SK-N-SH treated with all-trans-retinoic acid at 6 μM for 48 hours (cell line): ENCODE results near the gene ZNF474.

Experiments used
- ATAC-seq: fragments of 200-7000 bp; cut with Tn5 transposase; 3 replicates; pipeline ENCODE4 v1.9.1; 2020; ENCODE audit warnings: mild to moderate bottlenecking, moderate library complexity
- ARNTL ChIP-seq: fragments of 450-650 bp; formaldehyde crosslinking; IDR thresholded peaks from 2 replicates; pipeline ENCODE4 v1.5.0; 2020; ENCODE audit warnings: low read depth, mild to moderate bottlenecking, moderate library complexity, borderline replicate concordance
- BACH2 ChIP-seq: fragments of 250-450 bp; sonication (Bioruptor Pico); IDR thresholded peaks from 2 replicates; pipeline ENCODE4 v1.9.0; 2021; ENCODE audit warnings: mild to moderate bottlenecking, borderline replicate concordance
- ESRRG ChIP-seq: fragments of 250-450 bp; sonication (Bioruptor Pico); IDR thresholded peaks from 2 replicates; pipeline ENCODE4 v1.6.1; 2021; ENCODE audit warnings: mild to moderate bottlenecking
- GLIS3 ChIP-seq: fragments of 250-450 bp; sonication (Bioruptor Pico); IDR thresholded peaks from 2 replicates; pipeline ENCODE4 v1.5.0; 2020; ENCODE audit warnings: mild to moderate bottlenecking, moderate library complexity
- ISL1 ChIP-seq: fragments of 250-450 bp; sonication (Bioruptor Pico); IDR thresholded peaks from 2 replicates; pipeline ENCODE4 v2.1.2; 2022; ENCODE audit warnings: mild to moderate bottlenecking, moderate library complexity
- OSR1 ChIP-seq: fragments of 250-450 bp; sonication (Bioruptor Pico); IDR thresholded peaks from 2 replicates; pipeline ENCODE4 v1.8.0; 2022; ENCODE audit warnings: moderate library complexity, mild to moderate bottlenecking, inconsistent platforms
- PPARA ChIP-seq: fragments of 250-450 bp; sonication (Bioruptor Pico); IDR thresholded peaks from 2 replicates; pipeline ENCODE4 v1.5.0; 2020; ENCODE audit warnings: mild to moderate bottlenecking, borderline replicate concordance
- RARB ChIP-seq: fragments of 250-450 bp; sonication (Bioruptor Pico); IDR thresholded peaks from 2 replicates; pipeline ENCODE4 v1.8.0; 2021; ENCODE audit warnings: mild to moderate bottlenecking, moderate library complexity
- SNAI2 ChIP-seq: fragments of 250-450 bp; sonication (Bioruptor Pico); IDR thresholded peaks from 2 replicates; pipeline ENCODE4 v1.5.0; 2020; ENCODE audit warnings: mild to moderate bottlenecking, moderate library complexity
- TCF4 ChIP-seq: fragments of 250-450 bp; sonication (Bioruptor Pico); IDR thresholded peaks from 2 replicates; pipeline ENCODE4 v1.8.0; 2021; ENCODE audit warnings: mild to moderate bottlenecking, moderate library complexity, borderline replicate concordance
- TOX ChIP-seq: fragments of 250-450 bp; sonication (Bioruptor Pico); IDR thresholded peaks from 2 replicates; pipeline ENCODE4 v1.8.0; 2021; ENCODE audit warnings: mild to moderate bottlenecking, moderate library complexity, borderline replicate concordance
- ZC3H10 ChIP-seq: fragments of 250-450 bp; sonication (Bioruptor Pico); IDR thresholded peaks from 2 replicates; pipeline ENCODE4 v1.5.1; 2021; ENCODE audit warnings: mild to moderate bottlenecking, moderate library complexity
- ZFP3 ChIP-seq: fragments of 250-450 bp; sonication (Bioruptor Pico); IDR thresholded peaks from 2 replicates; pipeline ENCODE4 v1.5.0; 2020; ENCODE audit warnings: mild to moderate bottlenecking, moderate library complexity
- ZFP30 ChIP-seq: fragments of 450-650 bp; formaldehyde crosslinking; IDR thresholded peaks from 2 replicates; pipeline ENCODE4 v1.5.0; 2022; ENCODE audit warnings: mild to moderate bottlenecking, moderate library complexity
- ZNF565 ChIP-seq: fragments of 450-650 bp; formaldehyde crosslinking; conservative IDR thresholded peaks from 2 replicates; pipeline ENCODE4 v1.5.0; 2020; ENCODE audit warnings: low read depth, mild to moderate bottlenecking, moderate library complexity
- ZNF70 ChIP-seq: fragments of 450-650 bp; formaldehyde crosslinking; IDR thresholded peaks from 2 replicates; pipeline ENCODE4 v1.5.0; 2020; ENCODE audit warnings: mild to moderate bottlenecking, moderate library complexity
- TF ChIP-seq, protein P1 (sequence below): fragments of 250-450 bp; sonication (Bioruptor Pico); IDR thresholded peaks from 2 replicates; pipeline ENCODE4 v1.5.1; 2020; ENCODE audit warnings: low read depth, mild to moderate bottlenecking, moderate library complexity
- TF ChIP-seq, protein P2 (sequence below): fragments of 250-450 bp; sonication (Bioruptor Pico); IDR thresholded peaks from 2 replicates; pipeline ENCODE4 v1.8.0; 2020; ENCODE audit warnings: mild to moderate bottlenecking, moderate library complexity, borderline replicate concordance
- TF ChIP-seq, protein P3 (sequence below): fragments of 250-450 bp; sonication (Bioruptor Pico); IDR thresholded peaks from 2 replicates; pipeline ENCODE4 v1.5.1; 2021; ENCODE audit warnings: mild to moderate bottlenecking, moderate library complexity
- TF ChIP-seq, protein P4 (sequence below): fragments of 250-450 bp; sonication (Bioruptor Pico); IDR thresholded peaks from 2 replicates; pipeline ENCODE4 v1.5.0; 2020; ENCODE audit warnings: mild to moderate bottlenecking, moderate library complexity
- TF ChIP-seq, protein P5 (sequence below): fragments of 250-450 bp; sonication (Bioruptor Pico); IDR thresholded peaks from 2 replicates; pipeline ENCODE4 v1.8.0; 2021; ENCODE audit warnings: low read depth, mild to moderate bottlenecking, moderate library complexity, borderline replicate concordance

ZNF474 gene

DNA sequence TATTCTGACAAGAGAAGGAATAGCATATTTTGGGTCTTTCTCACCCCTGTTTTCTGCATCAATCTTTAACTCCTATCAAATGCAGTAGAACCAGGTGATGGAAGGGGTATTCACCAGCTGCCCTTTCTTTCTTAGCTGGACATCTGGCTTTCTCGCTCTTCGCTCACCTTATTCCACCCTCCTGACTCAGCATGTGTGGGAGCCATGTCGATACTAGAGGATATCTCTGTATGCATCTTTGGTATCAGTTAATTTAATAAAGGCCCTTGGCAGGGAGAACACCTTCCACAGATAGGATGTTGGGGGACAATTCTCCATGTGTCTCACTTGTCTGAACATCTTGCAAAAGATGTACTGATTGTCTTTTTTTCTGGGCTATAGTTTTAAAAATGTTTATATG lies 71.5 kb downstream of the ZNF474 start:
- no peak for TF ChIP-seq ISL1 (CRISPR knock-in tag)
- TF ChIP-seq PPARA (CRISPR knock-in tag), result no peak
- no peak for TF ChIP-seq TOX (CRISPR knock-in tag)
- TF ChIP-seq, protein P1, sequence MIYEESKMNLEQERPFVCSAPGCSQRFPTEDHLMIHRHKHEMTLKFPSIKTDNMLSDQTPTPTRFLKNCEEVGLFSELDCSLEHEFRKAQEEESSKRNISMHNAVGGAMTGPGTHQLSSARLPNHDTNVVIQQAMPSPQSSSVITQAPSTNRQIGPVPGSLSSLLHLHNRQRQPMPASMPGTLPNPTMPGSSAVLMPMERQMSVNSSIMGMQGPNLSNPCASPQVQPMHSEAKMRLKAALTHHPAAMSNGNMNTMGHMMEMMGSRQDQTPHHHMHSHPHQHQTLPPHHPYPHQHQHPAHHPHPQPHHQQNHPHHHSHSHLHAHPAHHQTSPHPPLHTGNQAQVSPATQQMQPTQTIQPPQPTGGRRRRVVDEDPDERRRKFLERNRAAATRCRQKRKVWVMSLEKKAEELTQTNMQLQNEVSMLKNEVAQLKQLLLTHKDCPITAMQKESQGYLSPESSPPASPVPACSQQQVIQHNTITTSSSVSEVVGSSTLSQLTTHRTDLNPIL (CRISPR knock-in tag), result no peak
- TF ChIP-seq, protein P2, sequence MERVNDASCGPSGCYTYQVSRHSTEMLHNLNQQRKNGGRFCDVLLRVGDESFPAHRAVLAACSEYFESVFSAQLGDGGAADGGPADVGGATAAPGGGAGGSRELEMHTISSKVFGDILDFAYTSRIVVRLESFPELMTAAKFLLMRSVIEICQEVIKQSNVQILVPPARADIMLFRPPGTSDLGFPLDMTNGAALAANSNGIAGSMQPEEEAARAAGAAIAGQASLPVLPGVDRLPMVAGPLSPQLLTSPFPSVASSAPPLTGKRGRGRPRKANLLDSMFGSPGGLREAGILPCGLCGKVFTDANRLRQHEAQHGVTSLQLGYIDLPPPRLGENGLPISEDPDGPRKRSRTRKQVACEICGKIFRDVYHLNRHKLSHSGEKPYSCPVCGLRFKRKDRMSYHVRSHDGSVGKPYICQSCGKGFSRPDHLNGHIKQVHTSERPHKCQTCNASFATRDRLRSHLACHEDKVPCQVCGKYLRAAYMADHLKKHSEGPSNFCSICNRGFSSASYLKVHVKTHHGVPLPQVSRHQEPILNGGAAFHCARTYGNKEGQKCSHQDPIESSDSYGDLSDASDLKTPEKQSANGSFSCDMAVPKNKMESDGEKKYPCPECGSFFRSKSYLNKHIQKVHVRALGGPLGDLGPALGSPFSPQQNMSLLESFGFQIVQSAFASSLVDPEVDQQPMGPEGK, result no peak
- no peak for TF ChIP-seq RARB (CRISPR knock-in tag)
- no peak for TF ChIP-seq SNAI2 (CRISPR knock-in tag)
- TF ChIP-seq, protein P3, sequence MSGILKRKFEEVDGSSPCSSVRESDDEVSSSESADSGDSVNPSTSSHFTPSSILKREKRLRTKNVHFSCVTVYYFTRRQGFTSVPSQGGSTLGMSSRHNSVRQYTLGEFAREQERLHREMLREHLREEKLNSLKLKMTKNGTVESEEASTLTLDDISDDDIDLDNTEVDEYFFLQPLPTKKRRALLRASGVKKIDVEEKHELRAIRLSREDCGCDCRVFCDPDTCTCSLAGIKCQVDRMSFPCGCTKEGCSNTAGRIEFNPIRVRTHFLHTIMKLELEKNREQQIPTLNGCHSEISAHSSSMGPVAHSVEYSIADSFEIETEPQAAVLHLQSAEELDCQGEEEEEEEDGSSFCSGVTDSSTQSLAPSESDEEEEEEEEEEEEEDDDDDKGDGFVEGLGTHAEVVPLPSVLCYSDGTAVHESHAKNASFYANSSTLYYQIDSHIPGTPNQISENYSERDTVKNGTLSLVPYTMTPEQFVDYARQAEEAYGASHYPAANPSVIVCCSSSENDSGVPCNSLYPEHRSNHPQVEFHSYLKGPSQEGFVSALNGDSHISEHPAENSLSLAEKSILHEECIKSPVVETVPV, result no peak
- TF ChIP-seq ZFP30, result no peak
- TF ChIP-seq, protein P4, sequence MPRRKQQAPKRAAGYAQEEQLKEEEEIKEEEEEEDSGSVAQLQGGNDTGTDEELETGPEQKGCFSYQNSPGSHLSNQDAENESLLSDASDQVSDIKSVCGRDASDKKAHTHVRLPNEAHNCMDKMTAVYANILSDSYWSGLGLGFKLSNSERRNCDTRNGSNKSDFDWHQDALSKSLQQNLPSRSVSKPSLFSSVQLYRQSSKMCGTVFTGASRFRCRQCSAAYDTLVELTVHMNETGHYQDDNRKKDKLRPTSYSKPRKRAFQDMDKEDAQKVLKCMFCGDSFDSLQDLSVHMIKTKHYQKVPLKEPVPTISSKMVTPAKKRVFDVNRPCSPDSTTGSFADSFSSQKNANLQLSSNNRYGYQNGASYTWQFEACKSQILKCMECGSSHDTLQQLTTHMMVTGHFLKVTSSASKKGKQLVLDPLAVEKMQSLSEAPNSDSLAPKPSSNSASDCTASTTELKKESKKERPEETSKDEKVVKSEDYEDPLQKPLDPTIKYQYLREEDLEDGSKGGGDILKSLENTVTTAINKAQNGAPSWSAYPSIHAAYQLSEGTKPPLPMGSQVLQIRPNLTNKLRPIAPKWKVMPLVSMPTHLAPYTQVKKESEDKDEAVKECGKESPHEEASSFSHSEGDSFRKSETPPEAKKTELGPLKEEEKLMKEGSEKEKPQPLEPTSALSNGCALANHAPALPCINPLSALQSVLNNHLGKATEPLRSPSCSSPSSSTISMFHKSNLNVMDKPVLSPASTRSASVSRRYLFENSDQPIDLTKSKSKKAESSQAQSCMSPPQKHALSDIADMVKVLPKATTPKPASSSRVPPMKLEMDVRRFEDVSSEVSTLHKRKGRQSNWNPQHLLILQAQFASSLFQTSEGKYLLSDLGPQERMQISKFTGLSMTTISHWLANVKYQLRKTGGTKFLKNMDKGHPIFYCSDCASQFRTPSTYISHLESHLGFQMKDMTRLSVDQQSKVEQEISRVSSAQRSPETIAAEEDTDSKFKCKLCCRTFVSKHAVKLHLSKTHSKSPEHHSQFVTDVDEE (CRISPR knock-in tag), result no peak
- TF ChIP-seq OSR1, result no peak
- TF ChIP-seq ZNF70, result no peak
- TF ChIP-seq ARNTL, result no peak
- no peak for TF ChIP-seq ESRRG (CRISPR knock-in tag)
- TF ChIP-seq ZNF565 (CRISPR knock-in tag), result no peak
- TF ChIP-seq ZC3H10 (CRISPR knock-in tag), result no peak
- TF ChIP-seq GLIS3 (CRISPR knock-in tag), result no peak
- TF ChIP-seq BACH2 (CRISPR knock-in tag), result no peak
- ATAC-seq, result no peak

DNA sequence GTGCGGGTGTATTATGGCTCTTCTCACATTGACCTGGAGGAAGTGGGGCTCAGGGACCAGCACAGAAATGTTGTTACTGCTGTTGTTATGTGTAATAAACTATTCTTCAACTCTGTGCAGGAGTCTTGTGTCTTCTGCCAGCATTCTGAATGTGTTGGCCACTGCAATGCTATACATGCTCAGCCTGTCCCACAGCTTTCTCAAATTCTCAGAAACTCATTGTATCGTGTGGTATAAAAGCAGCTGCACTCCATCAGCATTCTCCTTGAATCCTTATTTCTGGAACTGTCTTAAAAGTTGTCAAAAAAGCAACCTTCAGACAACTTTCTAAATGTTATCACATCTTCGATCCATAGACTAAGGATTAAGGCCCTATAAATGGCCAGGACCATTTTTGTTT lies 72.0 kb downstream of the ZNF474 start:
- no peak for TF ChIP-seq ESRRG (CRISPR knock-in tag)
- TF ChIP-seq SNAI2 (CRISPR knock-in tag), result no peak
- TF ChIP-seq, protein P1 (CRISPR knock-in tag), result no peak
- TF ChIP-seq PPARA (CRISPR knock-in tag), result no peak
- ATAC-seq, result no peak

DNA sequence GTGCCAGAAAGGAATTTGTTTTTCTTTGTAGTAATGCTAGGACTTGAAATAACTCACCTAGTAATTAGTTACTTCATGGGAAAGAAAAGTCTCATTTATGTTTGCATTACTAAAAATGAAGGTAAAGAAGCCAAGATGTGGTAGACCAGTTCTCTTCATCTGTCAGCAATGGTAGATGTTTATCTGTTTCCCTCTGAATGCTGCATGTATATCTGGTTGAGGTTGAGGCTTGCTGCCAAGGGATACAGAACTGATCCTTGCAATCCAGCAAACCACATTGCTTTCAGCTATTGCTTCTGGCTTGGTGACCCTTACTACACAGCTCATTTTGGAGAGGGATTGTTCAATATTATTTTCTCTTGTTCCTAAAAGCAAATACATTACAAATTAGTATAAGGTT lies 73.6 kb downstream of the ZNF474 start:
- no peak for ATAC-seq
- TF ChIP-seq, protein P4 (CRISPR knock-in tag), result no peak
- TF ChIP-seq ZNF565 (CRISPR knock-in tag), result no peak
- no peak for TF ChIP-seq ZFP3
- no peak for TF ChIP-seq ZC3H10 (CRISPR knock-in tag)
- no peak for TF ChIP-seq ARNTL
- TF ChIP-seq GLIS3 (CRISPR knock-in tag), result no peak
- no peak for TF ChIP-seq TCF4 (CRISPR knock-in tag)
- no peak for TF ChIP-seq RARB (CRISPR knock-in tag)
- TF ChIP-seq, protein P5, sequence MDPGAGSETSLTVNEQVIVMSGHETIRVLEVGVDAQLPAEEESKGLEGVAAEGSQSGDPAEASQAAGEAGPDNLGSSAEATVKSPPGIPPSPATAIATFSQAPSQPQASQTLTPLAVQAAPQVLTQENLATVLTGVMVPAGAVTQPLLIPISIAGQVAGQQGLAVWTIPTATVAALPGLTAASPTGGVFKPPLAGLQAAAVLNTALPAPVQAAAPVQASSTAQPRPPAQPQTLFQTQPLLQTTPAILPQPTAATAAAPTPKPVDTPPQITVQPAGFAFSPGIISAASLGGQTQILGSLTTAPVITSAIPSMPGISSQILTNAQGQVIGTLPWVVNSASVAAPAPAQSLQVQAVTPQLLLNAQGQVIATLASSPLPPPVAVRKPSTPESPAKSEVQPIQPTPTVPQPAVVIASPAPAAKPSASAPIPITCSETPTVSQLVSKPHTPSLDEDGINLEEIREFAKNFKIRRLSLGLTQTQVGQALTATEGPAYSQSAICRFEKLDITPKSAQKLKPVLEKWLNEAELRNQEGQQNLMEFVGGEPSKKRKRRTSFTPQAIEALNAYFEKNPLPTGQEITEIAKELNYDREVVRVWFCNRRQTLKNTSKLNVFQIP (CRISPR knock-in tag), result no peak
- no peak for TF ChIP-seq ISL1 (CRISPR knock-in tag)
- no peak for TF ChIP-seq ZFP30
- TF ChIP-seq SNAI2 (CRISPR knock-in tag), result no peak
- TF ChIP-seq OSR1, result no peak
- no peak for TF ChIP-seq ESRRG (CRISPR knock-in tag)
- TF ChIP-seq, protein P3, result no peak
- no peak for TF ChIP-seq BACH2 (CRISPR knock-in tag)
